Omental fat pad (tissue), 4 donors: ENCODE results near the gene GPRIN3. TPM values are rescaled to one million over a fixed set of nuclear protein-coding genes. Genes with fewer than 3 reads are reported as not detected.

ENCODE experiments used
- ATAC-seq: fragments of 150-250 bp; one replicate; pipeline ENCODE4 v1.9.1; 2016; ENCODE audit warnings: mild to moderate bottlenecking, moderate library complexity; ENCODE audit not compliant: low FRiP score
- DNase-seq: peaks from one replicate; pipeline ENCODE4 v3.0.0-alpha.2; 2019; ENCODE audit warnings: low spot score
- CTCF ChIP-seq, 3 donors: fragments of 450-650 bp; IDR thresholded peaks; one replicate each; pipeline ENCODE4 v1.5.1; 2016 to 2017; ENCODE audit warnings: antibody characterized with exemption in 3 of 3, mild to moderate bottlenecking in 3 of 3, moderate library complexity in 2 of 3
- total RNA-seq, 4 donors: library from RNA; depleted of rRNA; stranded (reverse); fragments of >200 nt; gene quantifications; one replicate each; pipeline ENCODE4 v1.1.0, GENCODE V29; 2016

The GPRIN3 gene
- total RNA-seq, 4 donors from 2014 or later: 3.3 to 19.3 (median 14.7) TPM

- DNase-seq: no peak
- no peak for TF ChIP-seq CTCF (IDR thresholded peaks at IDR 0.05)
Measured at GRCh38 chr4:89294573-89295269, 12.9 kb downstream of the GPRIN3 start.

GRCh38 chr4:89293299-89293698 is 14.3 kb downstream of the GPRIN3 start:
- no peak for DNase-seq
- ATAC-seq: no peak
- TF ChIP-seq CTCF (IDR thresholded peaks at IDR 0.05): no peak

More at GRCh38 chr4:89294573-89295269, 12.9 kb downstream of the GPRIN3 start:
- ATAC-seq: no peak

- ATAC-seq: no peak
- no peak for TF ChIP-seq CTCF (IDR thresholded peaks at IDR 0.05)
- no peak for DNase-seq
Measured at GRCh38 chr4:89290727-89291516, 16.7 kb downstream of the GPRIN3 start.

- no peak for TF ChIP-seq CTCF (IDR thresholded peaks at IDR 0.05)
- DNase-seq: no peak
- ATAC-seq: no peak
Measured at GRCh38 chr4:89289312-89289711, 18.3 kb downstream of the GPRIN3 start.

GRCh38 chr4:89288430-89288829 is 19.2 kb downstream of the GPRIN3 start:
- DNase-seq (no peak), ATAC-seq (no peak)
- no peak for TF ChIP-seq CTCF (IDR thresholded peaks at IDR 0.05)

GRCh38 chr4:89287945-89288344 is 19.7 kb downstream of the GPRIN3 start:
- DNase-seq (no peak), ATAC-seq (no peak)
- TF ChIP-seq CTCF (IDR thresholded peaks at IDR 0.05): no peak
